ENCODE data around the gene FFAR1. TPM values are rescaled to one million over a fixed set of nuclear protein-coding genes. Genes with fewer than 3 reads are reported as not detected.

The FFAR1 gene
- total and polyA plus RNA-seq, 2 of the 8 experiments (the other 6 are each of a cell fraction or from before 2014, with no cell fraction given) = not detected

GRCh38 chr19:35314031-35314430 lies 33.7 kb upstream of the FFAR1 start (continued):
- TF ChIP-seq ZNF274 (IDR thresholded peaks at IDR 0.05; ENCODE audit: borderline replicate concordance, extremely low read depth, low read length) = no peak
